ENCODE measurements around the gene HOATZ. TPM values are rescaled to one million over a fixed set of nuclear protein-coding genes. Genes with fewer than 3 reads are reported as not detected.

Gene HOATZ
- polyA plus RNA-seq, 1 donor (not counting 4 experiments of a cell fraction or from before 2014, with no cell fraction given), result not detected

DNA sequence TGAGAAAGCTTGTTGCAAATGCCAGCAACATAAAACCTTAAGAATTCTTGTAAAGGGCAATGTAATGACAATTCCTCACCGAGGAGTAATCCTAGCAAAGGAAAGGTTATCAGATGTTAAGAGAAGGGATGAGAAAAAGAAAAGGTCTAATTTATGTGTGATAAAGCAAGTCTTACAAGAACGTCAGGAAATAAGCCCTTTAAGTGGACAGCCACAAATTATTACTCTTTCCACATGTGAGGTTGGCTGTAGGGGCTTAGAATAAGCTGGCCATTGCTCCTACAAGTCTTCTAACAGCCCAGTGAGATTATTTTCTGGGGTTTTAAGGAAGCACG is 35.3 kb downstream of the HOATZ start:
- Histone ChIP-seq H3K4me2 (ENCODE audit: control insufficient read depth, extremely low read depth, insufficient read depth, low read depth, low read length) (no peak overlapping the region), H4K20me1 (ENCODE audit: control insufficient read depth, extremely low read depth, insufficient read depth, low read length) (no peaks in the 10 kb centered on the region), H3K9ac (ENCODE audit: control insufficient read depth, extremely low read depth, insufficient read depth, low read length) (no peak overlapping the region), H2AFZ (ENCODE audit: control insufficient read depth, low read length) (no peak overlapping the region), H3K9me1 (ENCODE audit: control insufficient read depth, extremely low read depth, insufficient read depth, low read length) (no peaks in the 10 kb centered on the region), H3K36me3 (ENCODE audit: control insufficient read depth in 2 of 2, extremely low read depth in 1 of 2, insufficient read depth in 2 of 2, low read length in 2 of 2) (no peaks in the 10 kb centered on the region), H3K27ac (ENCODE audit: control insufficient read depth, insufficient read depth, low read length) (no peak overlapping the region), H3K27me3 (ENCODE audit: control insufficient read depth, extremely low read depth, insufficient read depth, low read length) (no peaks in the 10 kb centered on the region), H3K4me3 (ENCODE audit: control insufficient read depth in 2 of 3, extremely low read depth in 1 of 3, insufficient read depth in 2 of 3, low read depth in 1 of 3, low read length in 3 of 3) (no peak overlapping the region), H3K79me2 (ENCODE audit: control insufficient read depth, insufficient read depth, low read length) (no peaks in the 10 kb centered on the region), H3K9me3 (ENCODE audit: control insufficient read depth, low read depth, low read length) (no peaks in the 10 kb centered on the region), H3K4me1 (ENCODE audit: control insufficient read depth, extremely low read depth, insufficient read depth, low read length) (peaks cover 14% of the 10 kb centered on the region)
- TF ChIP-seq, protein P1, sequence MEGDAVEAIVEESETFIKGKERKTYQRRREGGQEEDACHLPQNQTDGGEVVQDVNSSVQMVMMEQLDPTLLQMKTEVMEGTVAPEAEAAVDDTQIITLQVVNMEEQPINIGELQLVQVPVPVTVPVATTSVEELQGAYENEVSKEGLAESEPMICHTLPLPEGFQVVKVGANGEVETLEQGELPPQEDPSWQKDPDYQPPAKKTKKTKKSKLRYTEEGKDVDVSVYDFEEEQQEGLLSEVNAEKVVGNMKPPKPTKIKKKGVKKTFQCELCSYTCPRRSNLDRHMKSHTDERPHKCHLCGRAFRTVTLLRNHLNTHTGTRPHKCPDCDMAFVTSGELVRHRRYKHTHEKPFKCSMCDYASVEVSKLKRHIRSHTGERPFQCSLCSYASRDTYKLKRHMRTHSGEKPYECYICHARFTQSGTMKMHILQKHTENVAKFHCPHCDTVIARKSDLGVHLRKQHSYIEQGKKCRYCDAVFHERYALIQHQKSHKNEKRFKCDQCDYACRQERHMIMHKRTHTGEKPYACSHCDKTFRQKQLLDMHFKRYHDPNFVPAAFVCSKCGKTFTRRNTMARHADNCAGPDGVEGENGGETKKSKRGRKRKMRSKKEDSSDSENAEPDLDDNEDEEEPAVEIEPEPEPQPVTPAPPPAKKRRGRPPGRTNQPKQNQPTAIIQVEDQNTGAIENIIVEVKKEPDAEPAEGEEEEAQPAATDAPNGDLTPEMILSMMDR (optimal IDR thresholded peaks at IDR 0.05 in 1 of 3, IDR thresholded peaks at IDR 0.05 in 1 of 3, conservative IDR thresholded peaks at IDR 0.05 in 1 of 3; ENCODE audit: extremely low read depth in 1 of 3, insufficient read depth in 2 of 3, low read length in 3 of 3), result no peak
- DNase-seq (ENCODE audit: low read depth, low spot score) (no peak), FAIRE-seq (no peak)
- dilution Hi-C loops (cut with MboI; ENCODE audit: extremely low pct_ligation_motif_present, low sequenced_read_pairs), result no loop called here

DNA sequence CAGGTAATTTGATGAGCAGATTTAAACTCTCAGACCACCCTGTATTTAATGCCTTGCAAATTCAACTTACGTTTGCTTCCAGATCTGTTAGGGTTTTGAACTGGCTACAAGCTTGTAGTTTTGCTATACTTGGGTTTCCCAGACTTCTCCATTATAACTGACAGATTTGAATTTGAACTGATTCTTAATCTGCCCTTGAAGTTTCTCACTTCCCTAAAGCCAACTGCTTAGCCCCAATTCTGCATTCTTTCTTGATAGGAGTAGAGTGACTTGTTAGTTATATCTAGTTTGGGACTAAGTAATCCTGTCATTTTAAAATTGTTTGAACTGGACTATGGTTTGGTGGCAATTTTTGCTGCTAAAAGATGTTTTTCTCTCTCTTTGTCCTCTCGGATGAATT is 35.7 kb downstream of the HOATZ start:
- H2AFZ ChIP-seq (ENCODE audit: control insufficient read depth, low read length), result no peak overlapping the region
- no peak overlapping the region for H3K27ac ChIP-seq (ENCODE audit: control insufficient read depth, insufficient read depth, low read length)
- no peak overlapping the region for H3K4me2 ChIP-seq (ENCODE audit: control insufficient read depth, extremely low read depth, insufficient read depth, low read depth, low read length)
- TF ChIP-seq, protein P1 (optimal IDR thresholded peaks at IDR 0.05 in 1 of 3, IDR thresholded peaks at IDR 0.05 in 1 of 3, conservative IDR thresholded peaks at IDR 0.05 in 1 of 3; ENCODE audit: extremely low read depth in 1 of 3, insufficient read depth in 2 of 3, low read length in 3 of 3), result no peak
- no peak for TF ChIP-seq EZH2 (IDR thresholded peaks at IDR 0.05; ENCODE audit: low read length)
- H3K4me1 ChIP-seq (ENCODE audit: control insufficient read depth, extremely low read depth, insufficient read depth, low read length), result peaks cover 18% of the 10 kb centered on the region
- no peak overlapping the region for H3K4me3 ChIP-seq (ENCODE audit: control insufficient read depth in 2 of 3, extremely low read depth in 1 of 3, insufficient read depth in 2 of 3, low read depth in 1 of 3, low read length in 3 of 3)
- no peaks in the 10 kb centered on the region for H3K79me2 ChIP-seq (ENCODE audit: control insufficient read depth, insufficient read depth, low read length)
- no peak for DNase-seq (ENCODE audit: low read depth, low spot score)
- no peaks in the 10 kb centered on the region for H3K9me3 ChIP-seq (ENCODE audit: control insufficient read depth, low read depth, low read length)
- no peaks in the 10 kb centered on the region for H3K27me3 ChIP-seq (ENCODE audit: control insufficient read depth, extremely low read depth, insufficient read depth, low read length)
- dilution Hi-C loops (cut with MboI; ENCODE audit: extremely low pct_ligation_motif_present, low sequenced_read_pairs), result no loop called here
- H3K9ac ChIP-seq (ENCODE audit: control insufficient read depth, extremely low read depth, insufficient read depth, low read length), result no peak overlapping the region
- no peaks in the 10 kb centered on the region for H4K20me1 ChIP-seq (ENCODE audit: control insufficient read depth, extremely low read depth, insufficient read depth, low read length)
- no peaks in the 10 kb centered on the region for H3K9me1 ChIP-seq (ENCODE audit: control insufficient read depth, extremely low read depth, insufficient read depth, low read length)
- no peaks in the 10 kb centered on the region for H3K36me3 ChIP-seq (ENCODE audit: control insufficient read depth in 2 of 2, extremely low read depth in 1 of 2, insufficient read depth in 2 of 2, low read length in 2 of 2)
- no peak for FAIRE-seq
